Kidney epithelial cell (primary cell): Measurements from ENCODE around the gene TMEM134. TPM values are rescaled to one million over a fixed set of nuclear protein-coding genes. Genes with fewer than 3 reads are reported as not detected.
A peak's percentile ranks its signal among the peaks of the same experiment; 100 is the strongest.

Source experiments
- DNase-seq: peaks from one replicate; pipeline ENCODE4 v3.0.0-alpha.2; 2010; ENCODE audit warnings: low read depth
- H3K27me3 ChIP-seq: 2 replicates; pipeline ENCODE4 v1.6.0; 2011; ENCODE audit warnings: low read length; ENCODE audit not compliant: control insufficient read depth, insufficient read depth
- H3K36me3 ChIP-seq: 2 replicates; pipeline ENCODE4 v1.5.1; 2011; ENCODE audit warnings: low read length; ENCODE audit not compliant: control insufficient read depth, insufficient read depth
- H3K4me3 ChIP-seq: 2 replicates; pipeline ENCODE4 v1.5.1; 2011; ENCODE audit warnings: low read depth, mild to moderate bottlenecking, control low read depth, low read length
- CTCF ChIP-seq: IDR thresholded peaks from 2 replicates; pipeline ENCODE4 v1.5.1; 2011; ENCODE audit warnings: mild to moderate bottlenecking, moderate library complexity, low read length, control low read depth, inconsistent platforms; ENCODE audit not compliant: insufficient read depth, poor library complexity, severe bottlenecking
- total RNA-seq: library from RNA; depleted of rRNA; stranded (reverse); fragments of >200 nt; gene quantifications from 2 replicates; pipeline ENCODE4 v1.2.3, GENCODE V29; 2015

The TMEM134 gene
- total RNA-seq, 1 donor from 2014 or later: 102 TPM

- peak within 1 kb of the TSS; percentile 79 for H3K4me3 ChIP-seq
- no peaks in the 10 kb centered on the region for H3K27me3 ChIP-seq
- TF ChIP-seq CTCF: no peak
- no peak for DNase-seq
- peaks cover 4% of the 10 kb centered on the region for H3K36me3 ChIP-seq
Measured at GRCh38 chr11:67504950-67505581, 36.0 kb upstream of the TMEM134 start, which contains the start of gene PITPNM1. Gene PITPNM1, minus strand, starts transcription at chr11:67505363. Its CDS starts 1,183 bp downstream, at chr11:67504180.

GRCh38 chr11:67504005-67504949, 35.2 kb upstream of the TMEM134 start:
- no peak for DNase-seq

GRCh38 chr11:67503119-67504004, 34.3 kb upstream of the TMEM134 start:
- DNase-seq: no peak
- Histone ChIP-seq H3K4me3 (peak overlapping the region; percentile 79), H3K27me3 (no peaks in the 10 kb centered on the region), H3K36me3 (peaks cover 7% of the 10 kb centered on the region)
- TF ChIP-seq CTCF: no peak

More at GRCh38 chr11:67504005-67504949, 35.2 kb upstream of the TMEM134 start:
- Histone ChIP-seq H3K27me3 (no peaks in the 10 kb centered on the region), H3K36me3 (peaks cover 6% of the 10 kb centered on the region), H3K4me3 (peak overlapping the region; percentile 79)
- TF ChIP-seq CTCF: no peak

GRCh38 chr11:67502328-67502979, 33.4 kb upstream of the TMEM134 start:
- H3K36me3 ChIP-seq: peaks cover 7% of the 10 kb centered on the region
- no peak for DNase-seq

More at GRCh38 chr11:67502328-67502979, 33.4 kb upstream of the TMEM134 start:
- H3K27me3 ChIP-seq: no peaks in the 10 kb centered on the region
- H3K4me3 ChIP-seq: no peak overlapping the region
- no peak for TF ChIP-seq CTCF
